ENCODE results near the gene EED.

Gene EED

GRCh38 chr11:86256608-86257007 lies 12.1 kb downstream of the EED start:
- TF ChIP-seq GATA3 (IDR thresholded peaks at IDR 0.05; ENCODE audit: low read depth, low read length) (no peak), GATA2 (IDR thresholded peaks at IDR 0.05; ENCODE audit: low read depth, low read length) (no peak)

- no peak for TF ChIP-seq GATA3 (IDR thresholded peaks at IDR 0.05; ENCODE audit: low read depth, low read length)
- no peak for TF ChIP-seq GATA2 (IDR thresholded peaks at IDR 0.05; ENCODE audit: low read depth, low read length)
Measured at GRCh38 chr11:86257446-86257845, 12.9 kb downstream of the EED start.

GRCh38 chr11:86259730-86260129 lies 15.2 kb downstream of the EED start:
- TF ChIP-seq GATA3 (IDR thresholded peaks at IDR 0.05; ENCODE audit: low read depth, low read length) = no peak
- no peak for TF ChIP-seq GATA2 (IDR thresholded peaks at IDR 0.05; ENCODE audit: low read depth, low read length)

GRCh38 chr11:86261328-86261727 lies 16.8 kb downstream of the EED start:
- TF ChIP-seq GATA3 (IDR thresholded peaks at IDR 0.05; ENCODE audit: low read depth, low read length) (no peak), GATA2 (IDR thresholded peaks at IDR 0.05; ENCODE audit: low read depth, low read length) (no peak)

- TF ChIP-seq GATA2 (IDR thresholded peaks at IDR 0.05; ENCODE audit: low read depth, low read length) = no peak
- TF ChIP-seq GATA3 (IDR thresholded peaks at IDR 0.05; ENCODE audit: low read depth, low read length) = no peak
Measured at GRCh38 chr11:86262387-86262786, 17.8 kb downstream of the EED start.

GRCh38 chr11:86264649-86265048 lies 20.1 kb downstream of the EED start:
- TF ChIP-seq GATA2 (IDR thresholded peaks at IDR 0.05; ENCODE audit: low read depth, low read length) = no peak
- no peak for TF ChIP-seq GATA3 (IDR thresholded peaks at IDR 0.05; ENCODE audit: low read depth, low read length)

- TF ChIP-seq GATA3 (IDR thresholded peaks at IDR 0.05; ENCODE audit: low read depth, low read length) (no peak), GATA2 (IDR thresholded peaks at IDR 0.05; ENCODE audit: low read depth, low read length) (no peak)
Measured at GRCh38 chr11:86265194-86265593, 20.6 kb downstream of the EED start.

- TF ChIP-seq GATA3 (IDR thresholded peaks at IDR 0.05; ENCODE audit: low read depth, low read length) (no peak), GATA2 (IDR thresholded peaks at IDR 0.05; ENCODE audit: low read depth, low read length) (no peak)
Measured at GRCh38 chr11:86269645-86270044, 25.1 kb downstream of the EED start.

- TF ChIP-seq GATA2 (IDR thresholded peaks at IDR 0.05; ENCODE audit: low read depth, low read length) (no peak), GATA3 (IDR thresholded peaks at IDR 0.05; ENCODE audit: low read depth, low read length) (no peak)
Measured at GRCh38 chr11:86274503-86274902, 29.9 kb downstream of the EED start.

GRCh38 chr11:86274999-86275398 lies 30.4 kb downstream of the EED start:
- TF ChIP-seq GATA3 (IDR thresholded peaks at IDR 0.05; ENCODE audit: low read depth, low read length) (no peak), GATA2 (IDR thresholded peaks at IDR 0.05; ENCODE audit: low read depth, low read length) (no peak)

- TF ChIP-seq GATA2 (IDR thresholded peaks at IDR 0.05; ENCODE audit: low read depth, low read length) (no peak), GATA3 (IDR thresholded peaks at IDR 0.05; ENCODE audit: low read depth, low read length) (no peak)
Measured at GRCh38 chr11:86275493-86276370, 31.2 kb downstream of the EED start.

GRCh38 chr11:86277741-86278140 lies 33.2 kb downstream of the EED start:
- TF ChIP-seq GATA3 (IDR thresholded peaks at IDR 0.05; ENCODE audit: low read depth, low read length) (no peak), GATA2 (IDR thresholded peaks at IDR 0.05; ENCODE audit: low read depth, low read length) (no peak)

GRCh38 chr11:86278226-86278625 lies 33.7 kb downstream of the EED start:
- TF ChIP-seq GATA2 (IDR thresholded peaks at IDR 0.05; ENCODE audit: low read depth, low read length) (no peak), GATA3 (IDR thresholded peaks at IDR 0.05; ENCODE audit: low read depth, low read length) (no peak)

GRCh38 chr11:86279747-86280146 lies 35.2 kb downstream of the EED start:
- no peak for TF ChIP-seq GATA2 (IDR thresholded peaks at IDR 0.05; ENCODE audit: low read depth, low read length)
- TF ChIP-seq GATA3 (IDR thresholded peaks at IDR 0.05; ENCODE audit: low read depth, low read length) = no peak

GRCh38 chr11:86287468-86287796 lies 42.9 kb downstream of the EED start:
- TF ChIP-seq GATA3 (IDR thresholded peaks at IDR 0.05; ENCODE audit: low read depth, low read length) (no peak), GATA2 (IDR thresholded peaks at IDR 0.05; ENCODE audit: low read depth, low read length) (no peak)

All from SH-SY5Y (cell line).